ENCODE data around the gene NPIPA8.
"Not testable (repeated sequence)": the region's sequence is repeated elsewhere in the genome, so short reads cannot be mapped to it uniquely, and the experiment has no call there.

The NPIPA8 gene

GRCh38 chr16:18336636-18337035 is at the start of gene NPIPA8:
Gene NPIPA8 (minus strand): TSS chr16:18336736. CDS start chr16:18332662, 4,074 bp downstream.
- DNase-seq, result not testable (repeated sequence)

- not testable (repeated sequence) for DNase-seq
These were observed 48.7 kb upstream of the NPIPA8 start for GRCh38 chr16:18385285-18385684.

GRCh38 chr16:18384869-18385268 is 48.3 kb upstream of the NPIPA8 start:
- not testable (repeated sequence) for DNase-seq

- not testable (repeated sequence) for DNase-seq
These were observed 47.6 kb upstream of the NPIPA8 start for GRCh38 chr16:18384098-18384636.

- not testable (repeated sequence) for DNase-seq
These were observed 46.2 kb upstream of the NPIPA8 start for GRCh38 chr16:18382696-18383095.

GRCh38 chr16:18347742-18348141 is 11.2 kb upstream of the NPIPA8 start:
- not testable (repeated sequence) for DNase-seq

- DNase-seq, result not testable (repeated sequence)
These were observed 10.5 kb upstream of the NPIPA8 start for GRCh38 chr16:18346993-18347392.

- not testable (repeated sequence) for DNase-seq
These were observed 8.1 kb upstream of the NPIPA8 start for GRCh38 chr16:18344634-18345033.

- DNase-seq, result not testable (repeated sequence)
These were observed 5.5 kb upstream of the NPIPA8 start for GRCh38 chr16:18341986-18342385.

- not testable (repeated sequence) for DNase-seq
These were observed 5.0 kb upstream of the NPIPA8 start for GRCh38 chr16:18341417-18341960.

GRCh38 chr16:18339210-18339609 is 2.7 kb upstream of the NPIPA8 start:
- not testable (repeated sequence) for DNase-seq

GRCh38 chr16:18311811-18312210 is 24.7 kb downstream of the NPIPA8 start:
- DNase-seq, result not testable (repeated sequence)

- not testable (repeated sequence) for DNase-seq
These were observed 27.4 kb downstream of the NPIPA8 start for GRCh38 chr16:18309159-18309558.

- not testable (repeated sequence) for DNase-seq
These were observed 29.3 kb downstream of the NPIPA8 start for GRCh38 chr16:18307241-18307640.

- not testable (repeated sequence) for DNase-seq
These were observed 30.5 kb downstream of the NPIPA8 start for GRCh38 chr16:18306066-18306465.

GRCh38 chr16:18303059-18303706 is 33.4 kb downstream of the NPIPA8 start:
- not testable (repeated sequence) for DNase-seq

GRCh38 chr16:18297714-18298113 is 38.8 kb downstream of the NPIPA8 start:
- DNase-seq, result not testable (repeated sequence)

- not testable (repeated sequence) for DNase-seq
These were observed 39.6 kb downstream of the NPIPA8 start for GRCh38 chr16:18296931-18297330.

GRCh38 chr16:18294371-18294770 is 42.2 kb downstream of the NPIPA8 start:
- DNase-seq, result not testable (repeated sequence)

GRCh38 chr16:18293337-18293956 is 43.1 kb downstream of the NPIPA8 start:
- DNase-seq, result not testable (repeated sequence)

GRCh38 chr16:18290959-18291358 is 45.6 kb downstream of the NPIPA8 start:
- DNase-seq, result not testable (repeated sequence)

GRCh38 chr16:18286342-18286741 is 50.2 kb downstream of the NPIPA8 start:
- not testable (repeated sequence) for DNase-seq

GRCh38 chr16:18280319-18280718 is 56.2 kb downstream of the NPIPA8 start:
- DNase-seq, result not testable (repeated sequence)

GRCh38 chr16:18276756-18277155 is 59.8 kb downstream of the NPIPA8 start:
- not testable (repeated sequence) for DNase-seq

All from suppressor macrophage treated with lipopolysaccharide for 1 hour (primary cell).